Endodermal cell (in vitro differentiated cells): ENCODE measurements around the gene BCKDHA. TPM values are rescaled to one million over a fixed set of nuclear protein-coding genes. Genes with fewer than 3 reads are reported as not detected.
A peak's percentile ranks its signal among the peaks of the same experiment; 100 is the strongest.

Experiments
- DNase-seq: peaks from one replicate; pipeline ENCODE4 v3.0.0-alpha.2; 2017
- H3K27ac ChIP-seq: 2 replicates; pipeline ENCODE4 v1.5.1; 2013; ENCODE audit warnings: mild to moderate bottlenecking, low read depth, low read length, moderate library complexity
- H3K27me3 ChIP-seq: 2 replicates; pipeline ENCODE4 v1.6.1; 2013; ENCODE audit warnings: mild to moderate bottlenecking, low read length, moderate library complexity; ENCODE audit not compliant: insufficient read depth, control insufficient read depth, poor library complexity, severe bottlenecking
- H3K36me3 ChIP-seq: 2 replicates; pipeline ENCODE4 v1.7.0; 2013; ENCODE audit warnings: mild to moderate bottlenecking, low read length, moderate library complexity; ENCODE audit not compliant: control insufficient read depth, insufficient read depth
- H3K4me1 ChIP-seq: one replicate; pipeline ENCODE4 v1.7.0; 2013; ENCODE audit warnings: low read length; ENCODE audit not compliant: control insufficient read depth, insufficient read depth
- H3K4me3 ChIP-seq: 2 replicates; pipeline ENCODE4 v1.5.1; 2013; ENCODE audit warnings: mild to moderate bottlenecking, low read length, moderate library complexity
- H3K9ac ChIP-seq: 2 replicates; pipeline ENCODE4 v1.6.1; 2013; ENCODE audit warnings: mild to moderate bottlenecking, low read length, moderate library complexity; ENCODE audit not compliant: poor library complexity, severe bottlenecking; ENCODE audit errors: extremely low read depth
- H3K9me3 ChIP-seq: 2 replicates; pipeline ENCODE4 v1.6.1; 2013; ENCODE audit warnings: mild to moderate bottlenecking, low read length, moderate library complexity; ENCODE audit not compliant: control insufficient read depth
- H3K27ac Mint-ChIP-seq: 2 replicates; pipeline ENCODE4 v1.8.0; 2020; ENCODE audit warnings: mixed read lengths
- H3K27me3 Mint-ChIP-seq: 2 replicates; pipeline ENCODE4 v1.8.0; 2021; ENCODE audit warnings: mild to moderate bottlenecking, mixed read lengths; ENCODE audit not compliant: insufficient read depth
- H3K36me3 Mint-ChIP-seq: 2 replicates; pipeline ENCODE4 v1.8.0; 2020; ENCODE audit warnings: low read depth, mixed read lengths
- H3K4me1 Mint-ChIP-seq: 2 replicates; pipeline ENCODE4 v1.8.0; 2020; ENCODE audit warnings: mixed read lengths
- H3K4me3 Mint-ChIP-seq: 2 replicates; pipeline ENCODE4 v1.8.0; 2020; ENCODE audit warnings: mild to moderate bottlenecking, moderate library complexity, mixed read lengths
- H3K9me3 Mint-ChIP-seq: 2 replicates; pipeline ENCODE4 v1.8.0; 2020; ENCODE audit warnings: mild to moderate bottlenecking, mixed read lengths
- CTCF ChIP-seq: fragments of 200-600 bp; sonication (generic); conservative IDR thresholded peaks from 2 replicates; pipeline ENCODE4 v1.5.0; 2021; ENCODE audit warnings: antibody characterized with exemption, mild to moderate bottlenecking
- WGBS, 2 experiments: methylation state at CpG; one replicate each; pipeline versions ENCODE4 v1.1.5 to v1.1.7; 2013; ENCODE audit warnings: missing lambda C conversion rate in 2 of 2, mixed read lengths in 1 of 2; ENCODE audit not compliant: insufficient coverage in 1 of 2, insufficient read length in 1 of 2; 5-methylcytosine and 5-hydroxymethylcytosine counted together
- total RNA-seq, 2 donors: library from RNA; stranded (reverse); fragmentation: NEBNext Ultra II Directional in 1 of 2; extraction: Animal tissue kit (Norgen Biotek cat#: 25700) in 1 of 2; gene quantifications; 2 replicates in 1 of 2; 3 replicates in 1 of 2; pipeline ENCODE4 v1.2.1, GENCODE V29; 2021

The BCKDHA gene
- total RNA-seq, 2 donors from 2014 or later, result 18.0 to 21.6 TPM

- H3K9me3 ChIP-seq, result no peaks in the 10 kb centered on the region
- WGBS, 2 experiments, result 2 to 10% methylated on average over 10 to 78 of the region's 78 CpGs
- H3K36me3 ChIP-seq, result peaks cover 10% of the 10 kb centered on the region
- H3K4me1 ChIP-seq, result no peaks in the 10 kb centered on the region
- Mint-ChIP-seq H3K9me3 (no peaks in the 10 kb centered on the region), H3K4me3 (peak within 1 kb of the TSS; percentile 79), H3K27ac (peak within 1 kb of the TSS; percentile 83), H3K36me3 (peaks cover 9% of the 10 kb centered on the region), H3K27me3 (peaks cover 13% of the 10 kb centered on the region), H3K4me1 (peaks cover 14% of the 10 kb centered on the region)
- H3K9ac ChIP-seq, result peak within 1 kb of the TSS; percentile 55
- peak within 1 kb of the TSS; percentile 92 for H3K4me3 ChIP-seq
- no peaks in the 10 kb centered on the region for H3K27me3 ChIP-seq
- TF ChIP-seq CTCF, result peak; percentile 97
- peak; percentile 93 for DNase-seq
- H3K27ac ChIP-seq, result no peak within 1 kb of the TSS
These were observed 43.9 kb upstream of the BCKDHA start, which contains the start of gene TGFB1 for GRCh38 chr19:41353466-41354342. TSS of gene TGFB1 (minus strand) at chr19:41353922. CDS start at chr19:41353044, 878 bp downstream.

- H3K4me3 Mint-ChIP-seq, result peak overlapping the region; percentile 79
- Histone ChIP-seq H3K4me3 (peak overlapping the region; percentile 92), H3K9ac (no peak overlapping the region), H3K27me3 (no peaks in the 10 kb centered on the region), H3K36me3 (peaks cover 5% of the 10 kb centered on the region), H3K4me1 (no peaks in the 10 kb centered on the region), H3K9me3 (no peaks in the 10 kb centered on the region), H3K27ac (no peak overlapping the region)
- peaks cover 14% of the 10 kb centered on the region for H3K4me1 Mint-ChIP-seq
- no peak for TF ChIP-seq CTCF
- no peaks in the 10 kb centered on the region for H3K9me3 Mint-ChIP-seq
- DNase-seq, result no peak
- 90 to 95% methylated on average over 18 to 23 of the region's 23 CpGs for WGBS, 2 experiments
- H3K27ac Mint-ChIP-seq, result no peak overlapping the region
- peaks cover 13% of the 10 kb centered on the region for H3K27me3 Mint-ChIP-seq
- H3K36me3 Mint-ChIP-seq, result peaks cover 4% of the 10 kb centered on the region
These were observed 43.2 kb upstream of the BCKDHA start for GRCh38 chr19:41354343-41354953.

- H3K9me3 ChIP-seq, result no peaks in the 10 kb centered on the region
- H3K27ac ChIP-seq, result no peak overlapping the region
- Mint-ChIP-seq H3K4me1 (peaks cover 14% of the 10 kb centered on the region), H3K4me3 (no peak overlapping the region), H3K27ac (no peak overlapping the region), H3K36me3 (no peaks in the 10 kb centered on the region), H3K27me3 (peaks cover 13% of the 10 kb centered on the region), H3K9me3 (no peaks in the 10 kb centered on the region)
- no peaks in the 10 kb centered on the region for H3K4me1 ChIP-seq
- 88 to 100% methylated on average over 1 of the region's 1 CpG for WGBS, 2 experiments
- no peak overlapping the region for H3K9ac ChIP-seq
- H3K4me3 ChIP-seq, result no peak overlapping the region
- no peak for TF ChIP-seq CTCF
- H3K36me3 ChIP-seq, result peaks cover under 1% of the 10 kb centered on the region
- no peak for DNase-seq
- H3K27me3 ChIP-seq, result no peaks in the 10 kb centered on the region
These were observed 42.6 kb upstream of the BCKDHA start for GRCh38 chr19:41355035-41355434.
